GM23338 (cell line): ENCODE measurements around the gene KIAA1549. TPM values are rescaled to one million over a fixed set of nuclear protein-coding genes. Genes with fewer than 3 reads are reported as not detected.

ENCODE experiments used
- ATAC-seq: fragments of 200-7000 bp; cut with Tn5 transposase; 3 replicates; pipeline ENCODE4 v1.9.1; 2020
- DNase-seq: peaks from one replicate; pipeline ENCODE4 v3.0.0-alpha.2; 2015; ENCODE audit warnings: low spot score
- H2AFZ ChIP-seq: fragments of 200-600 bp; sonication (generic); 2 replicates; pipeline ENCODE4 v1.8.0; 2016; ENCODE audit warnings: antibody characterized with exemption, mild to moderate bottlenecking, moderate library complexity
- H3F3A ChIP-seq: fragments of 200-600 bp; sonication (generic); replicated peaks from 2 replicates; pipeline ENCODE4 v1.8.0; 2017; ENCODE audit warnings: antibody characterized with exemption, mixed run types, low read depth
- H3K27ac ChIP-seq: fragments of 200-600 bp; sonication (generic); 2 replicates; pipeline ENCODE4 v1.6.1; 2016; ENCODE audit warnings: low read depth
- H3K27me3 ChIP-seq: fragments of 200-600 bp; sonication (generic); 2 replicates; pipeline ENCODE4 v1.8.0; 2016; ENCODE audit warnings: mild to moderate bottlenecking, mixed run types, moderate library complexity; ENCODE audit not compliant: insufficient read depth
- H3K36me3 ChIP-seq: fragments of 200-600 bp; sonication (generic); 2 replicates; pipeline ENCODE4 v1.8.0; 2016; ENCODE audit warnings: mild to moderate bottlenecking; ENCODE audit not compliant: insufficient read depth
- H3K4me1 ChIP-seq: fragments of 200-600 bp; sonication (generic); 2 replicates; pipeline ENCODE4 v1.8.0; 2016; ENCODE audit warnings: mild to moderate bottlenecking, moderate library complexity; ENCODE audit not compliant: insufficient read depth
- H3K4me2 ChIP-seq: fragments of 200-600 bp; sonication (generic); 2 replicates; pipeline ENCODE4 v1.7.1; 2017; ENCODE audit warnings: mixed run types
- H3K4me3 ChIP-seq: fragments of 200-600 bp; sonication (generic); 2 replicates; pipeline ENCODE4 v1.6.1; 2016; ENCODE audit warnings: mixed run types
- H3K79me2 ChIP-seq: fragments of 200-600 bp; sonication (generic); replicated peaks from 2 replicates; pipeline ENCODE4 v1.8.0; 2017; ENCODE audit warnings: mild to moderate bottlenecking; ENCODE audit not compliant: insufficient read depth
- H3K9me2 ChIP-seq: fragments of 200-600 bp; sonication (generic); 2 replicates; pipeline ENCODE4 v1.8.0; 2017; ENCODE audit not compliant: insufficient read depth
- H4K20me1 ChIP-seq: fragments of 200-600 bp; sonication (generic); replicated peaks from 2 replicates; pipeline ENCODE4 v1.8.0; 2017; ENCODE audit warnings: mild to moderate bottlenecking; ENCODE audit not compliant: insufficient read depth
- H3K27ac Mint-ChIP-seq: 2 replicates; pipeline ENCODE4 v1.8.0; 2020; ENCODE audit warnings: inconsistent platforms, mild to moderate bottlenecking, moderate library complexity, mixed read lengths
- H3K27me3 Mint-ChIP-seq: 3 replicates; pipeline ENCODE4 v1.8.0; 2022; ENCODE audit warnings: low read depth, mild to moderate bottlenecking, moderate library complexity, mixed read lengths, inconsistent platforms; ENCODE audit not compliant: insufficient read depth, poor library complexity
- H3K36me3 Mint-ChIP-seq: 3 replicates; pipeline ENCODE4 v1.8.0; 2021; ENCODE audit warnings: low read depth, mild to moderate bottlenecking, inconsistent platforms, moderate library complexity, mixed read lengths
- H3K4me1 Mint-ChIP-seq: 3 replicates; pipeline ENCODE4 v1.8.0; 2020; ENCODE audit warnings: mild to moderate bottlenecking, inconsistent platforms, mixed read lengths
- H3K4me3 Mint-ChIP-seq: 3 replicates; pipeline ENCODE4 v1.8.0; 2021; ENCODE audit warnings: moderate library complexity, mild to moderate bottlenecking, inconsistent platforms, mixed read lengths
- H3K9me3 Mint-ChIP-seq: 3 replicates; pipeline ENCODE4 v1.8.0; 2020; ENCODE audit warnings: moderate library complexity, mild to moderate bottlenecking, inconsistent platforms, mixed read lengths
- CREB1 ChIP-seq: fragments of 250-450 bp; sonication (Bioruptor Pico); IDR thresholded peaks from 2 replicates; pipeline ENCODE4 v1.5.0; 2020; ENCODE audit warnings: low read depth, mild to moderate bottlenecking, moderate library complexity
- CTCF ChIP-seq, 2 experiments: fragments of 200-600 bp in 1 of 2; sonication (generic) in 1 of 2; conservative IDR thresholded peaks; 2 replicates each; pipeline versions ENCODE4 v1.5.1 to v1.6.1; 2016 to 2017; ENCODE audit warnings: antibody characterized with exemption in 2 of 2, low read depth in 2 of 2, mild to moderate bottlenecking in 2 of 2, moderate library complexity in 1 of 2
- ETS1 ChIP-seq: IDR thresholded peaks from 2 replicates; pipeline ENCODE4 v1.6.1; 2016; ENCODE audit warnings: antibody characterized with exemption
- EZH2 ChIP-seq: fragments of 200-600 bp; sonication (generic); IDR thresholded peaks from one replicate; pipeline ENCODE4 v1.8.0; 2017; ENCODE audit warnings: antibody characterized with exemption, mild to moderate bottlenecking, low read depth; ENCODE audit not compliant: unreplicated experiment
- JUNB ChIP-seq: IDR thresholded peaks from one replicate; pipeline ENCODE4 v1.6.1; 2016; ENCODE audit warnings: antibody characterized with exemption; ENCODE audit not compliant: unreplicated experiment
- NANOG ChIP-seq: IDR thresholded peaks from 2 replicates; pipeline ENCODE4 v1.6.1; 2016; ENCODE audit warnings: antibody characterized with exemption, borderline replicate concordance
- REST ChIP-seq: IDR thresholded peaks from one replicate; pipeline ENCODE4 v1.6.1; 2018; ENCODE audit warnings: antibody characterized with exemption; ENCODE audit not compliant: unreplicated experiment
- STAT1 ChIP-seq: IDR thresholded peaks from one replicate; pipeline ENCODE4 v1.6.1; 2016; ENCODE audit warnings: antibody characterized with exemption; ENCODE audit not compliant: unreplicated experiment
- ZNF114 ChIP-seq: fragments of 250-450 bp; sonication (Bioruptor Pico); IDR thresholded peaks from 2 replicates; pipeline ENCODE4 v1.5.0; 2020; ENCODE audit warnings: mild to moderate bottlenecking, moderate library complexity
- ZNF331 ChIP-seq: fragments of 250-450 bp; sonication (Bioruptor Pico); IDR thresholded peaks from 2 replicates; pipeline ENCODE4 v1.5.0; 2020; ENCODE audit warnings: low read depth, mild to moderate bottlenecking, moderate library complexity
- ZNF462 ChIP-seq: fragments of 250-450 bp; sonication (Bioruptor Pico); IDR thresholded peaks from 2 replicates; pipeline ENCODE4 v1.5.0; 2020; ENCODE audit warnings: mild to moderate bottlenecking, moderate library complexity
- polyA plus RNA-seq: library from polyadenylated mRNA; unstranded; fragments of >200 nt; fragmentation: Nextera tagmentation; extraction: Ambion mirVana; gene quantifications from 2 replicates; pipeline ENCODE4 v1.2.1, GENCODE V29; 2016
- total RNA-seq: library from RNA; depleted of rRNA; stranded (reverse); fragments of >200 nt; shearing (Covaris generic); gene quantifications from 2 replicates; pipeline ENCODE4 v1.2.3, GENCODE V29; 2014

Gene KIAA1549
- total and polyA plus RNA-seq, 2 experiments from 2014 or later: 3.6 to 13.5 TPM

- Mint-ChIP-seq H3K36me3 (peaks cover 53% of the 10 kb centered on the region), H3K27me3 (peaks cover 3% of the 10 kb centered on the region), H3K27ac (no peak overlapping the region), H3K4me1 (no peaks in the 10 kb centered on the region), H3K9me3 (no peaks in the 10 kb centered on the region; the same call in 2 of the 3 replicates), H3K4me3 (no peak overlapping the region)
- Histone ChIP-seq H3K27ac (no peak overlapping the region), H3K4me1 (no peaks in the 10 kb centered on the region), H3F3A (no peaks in the 10 kb centered on the region), H2AFZ (no peak overlapping the region), H3K36me3 (no peaks in the 10 kb centered on the region; the same call in 1 of the 2 replicates), H3K27me3 (no peaks in the 10 kb centered on the region), H3K4me3 (no peak overlapping the region), H3K4me2 (no peak overlapping the region), H3K79me2 (no peaks in the 10 kb centered on the region), H3K9me2 (no peaks in the 10 kb centered on the region), H4K20me1 (no peaks in the 10 kb centered on the region)
- no peak for ATAC-seq
- DNase-seq: no peak
- TF ChIP-seq JUNB (no peak), EZH2 (no peak), ZNF331 (CRISPR knock-in tag) (no peak), REST (no peak), CTCF (conservative IDR thresholded peaks at IDR 0.05; ENCODE audit: low read depth in 2 of 2) (no peak), CREB1 (CRISPR knock-in tag) (no peak), ZNF462 (CRISPR knock-in tag) (no peak), STAT1 (no peak), NANOG (no peak), ETS1 (no peak), ZNF114 (CRISPR knock-in tag) (no peak)
These were observed 117.3 kb downstream of the KIAA1549 start for GRCh38 chr7:138863931-138864330.
